SH-SY5Y (cell line): ENCODE measurements around the gene KAT2B.

Experiments
- GATA2 ChIP-seq: IDR thresholded peaks from 2 replicates; pipeline ENCODE4 v1.6.1; 2011; ENCODE audit warnings: mild to moderate bottlenecking, low read depth, low read length
- GATA3 ChIP-seq: IDR thresholded peaks from 2 replicates; pipeline ENCODE4 v1.6.1; 2011; ENCODE audit warnings: low read depth, mild to moderate bottlenecking, low read length, moderate library complexity

- TF ChIP-seq GATA2 (no peak), GATA3 (no peak)
Measured at GRCh38 chr3:20046556-20046955, 6.3 kb downstream of the KAT2B start.
